Stimulated activated CD4-positive, alpha-beta T cell treated with anti-CD3 and anti-CD28 coated beads, Interleukin-2, amount 100 ng/mL, for 4 hours (primary cell): Measurements from ENCODE around the gene DHRS12.

ENCODE experiments used
- DNase-seq: peaks from one replicate; pipeline ENCODE4 v3.0.0-alpha.2; 2020; ENCODE audit warnings: low read depth

Gene DHRS12

GRCh38 chr13:51759240-51759639 lies 44.7 kb downstream of the DHRS12 start:
- DNase-seq, result no peak

- no peak for DNase-seq
Measured at GRCh38 chr13:51758691-51759090, 45.3 kb downstream of the DHRS12 start.

DNA sequence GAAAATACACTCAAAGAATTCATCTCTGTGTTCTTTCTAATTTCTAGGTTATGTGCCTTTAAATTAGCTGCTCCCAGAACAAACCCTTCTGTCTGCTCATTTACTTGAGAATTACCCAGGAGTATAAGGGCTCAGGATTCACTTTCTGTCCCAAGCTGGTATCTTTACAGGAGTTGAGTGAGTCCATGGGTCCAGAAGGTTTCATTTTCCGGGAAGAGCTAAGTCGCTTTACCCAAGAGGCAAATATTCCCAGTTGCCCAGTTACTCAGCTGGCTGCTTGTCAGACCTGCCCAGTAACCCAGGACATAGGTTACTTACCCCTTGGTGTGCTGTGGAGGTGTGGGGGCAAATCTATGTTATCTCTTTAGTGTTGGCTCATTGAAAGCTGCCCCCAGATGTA lies 47.3 kb downstream of the DHRS12 start:
- no peak for DNase-seq

- no peak for DNase-seq
Measured at GRCh38 chr13:51747438-51748434, 56.2 kb downstream of the DHRS12 start.

GRCh38 chr13:51746802-51747201 lies 57.2 kb downstream of the DHRS12 start:
- no peak for DNase-seq

GRCh38 chr13:51745243-51745642 lies 58.7 kb downstream of the DHRS12 start:
- DNase-seq, result no peak

- DNase-seq, result no peak
Measured at GRCh38 chr13:51742611-51743010, 61.4 kb downstream of the DHRS12 start.

DNA sequence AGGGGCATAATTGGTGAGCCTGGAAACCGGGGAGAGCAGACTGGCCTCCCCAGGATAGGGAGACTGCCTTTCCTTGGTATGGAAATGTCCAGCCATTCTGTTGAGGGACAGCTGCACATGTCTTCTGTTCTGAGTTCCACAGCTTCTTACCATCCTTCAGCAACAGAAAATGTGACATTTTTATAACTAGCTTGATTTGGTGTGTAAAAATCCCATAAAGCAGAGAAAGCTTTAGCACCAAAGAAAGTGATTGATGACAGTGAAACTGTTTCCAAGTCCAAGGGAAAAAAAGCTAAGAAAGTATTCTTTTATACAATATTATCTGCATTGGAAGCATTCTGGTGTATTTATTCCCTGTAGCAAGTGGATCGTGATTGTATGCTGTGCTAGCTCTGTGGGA lies 61.9 kb downstream of the DHRS12 start:
- no peak for DNase-seq

- no peak for DNase-seq
Measured at GRCh38 chr13:51740698-51741097, 63.3 kb downstream of the DHRS12 start.

GRCh38 chr13:51739027-51739764 lies 64.8 kb downstream of the DHRS12 start:
- no peak for DNase-seq

DNA sequence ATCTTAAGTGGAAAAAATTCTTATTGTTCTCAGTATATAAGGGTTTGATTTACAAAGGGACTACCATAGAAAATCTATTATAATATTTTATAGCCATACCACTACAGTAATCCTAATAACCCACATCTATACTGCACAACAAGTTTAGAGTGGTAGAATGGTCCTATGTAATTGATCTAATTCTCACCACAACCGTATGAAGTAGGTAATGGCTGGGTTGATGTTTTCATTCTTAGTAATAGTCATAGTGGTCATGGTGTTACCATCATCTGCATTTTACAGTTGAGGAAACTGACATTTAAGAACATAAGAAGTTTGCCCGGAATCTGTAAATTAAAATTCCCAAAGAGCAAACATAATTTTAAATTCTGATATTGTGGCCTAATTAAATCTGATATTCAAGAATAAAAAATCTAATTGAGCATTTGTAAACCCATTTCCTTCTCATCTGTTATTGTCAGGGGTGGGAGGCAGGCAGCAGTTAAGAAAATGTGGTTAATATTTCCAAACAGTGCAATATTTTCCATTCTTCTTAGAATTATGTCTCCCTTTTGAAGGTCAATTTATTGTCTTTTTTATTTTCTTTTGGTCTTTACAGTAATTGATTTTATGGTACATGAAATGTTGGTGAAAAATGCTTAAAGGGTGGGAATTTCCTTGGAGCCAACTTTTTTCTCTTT lies 65.6 kb downstream of the DHRS12 start:
- no peak for DNase-seq

- DNase-seq, result no peak
Measured at GRCh38 chr13:51737609-51738008, 66.4 kb downstream of the DHRS12 start.

- no peak for DNase-seq
Measured at GRCh38 chr13:51734786-51735185, 69.2 kb downstream of the DHRS12 start.

DNA sequence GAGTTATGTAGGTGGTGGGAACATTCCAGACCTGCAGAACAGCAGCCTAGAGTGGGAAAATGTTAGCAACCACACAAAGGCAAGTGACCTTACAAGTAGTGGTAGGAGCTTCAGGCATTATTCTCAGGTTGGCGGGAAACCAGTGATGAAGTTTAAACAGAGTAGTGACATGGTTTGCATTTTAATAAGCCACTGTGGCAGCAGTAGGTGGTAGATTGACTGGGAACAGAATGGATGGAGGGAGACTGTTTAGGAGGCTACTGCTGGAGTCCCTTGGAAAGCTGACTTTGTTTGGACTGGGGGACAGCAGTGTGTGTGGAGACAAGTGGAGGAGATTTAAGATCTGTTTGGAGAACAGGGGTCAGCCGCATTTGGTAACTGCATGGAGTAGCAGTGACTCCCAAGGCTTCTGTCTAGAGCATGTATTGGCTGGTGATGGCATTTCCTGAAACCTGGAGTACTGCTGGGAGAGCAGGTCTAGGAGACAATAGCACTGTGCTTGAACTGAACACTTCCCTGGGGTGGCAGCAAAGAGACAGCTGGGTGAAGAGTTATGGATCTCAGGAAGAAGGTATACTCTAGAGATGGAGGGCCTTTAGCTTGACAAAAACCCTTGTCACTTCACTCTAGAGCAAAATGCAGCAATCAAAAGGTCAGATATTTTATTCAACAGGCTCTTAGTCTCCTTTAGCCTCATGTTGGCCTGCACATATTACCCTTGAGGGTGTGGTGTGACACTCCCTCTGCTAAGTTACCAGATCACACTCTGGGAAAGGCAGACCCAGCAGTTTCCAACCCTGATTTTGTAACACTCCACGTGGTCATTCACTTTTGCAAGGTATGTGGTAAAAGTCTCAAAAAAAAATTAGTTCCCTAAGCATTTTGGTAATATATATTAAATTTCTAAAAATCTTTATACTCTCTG lies 70.3 kb downstream of the DHRS12 start:
- no peak for DNase-seq

DNA sequence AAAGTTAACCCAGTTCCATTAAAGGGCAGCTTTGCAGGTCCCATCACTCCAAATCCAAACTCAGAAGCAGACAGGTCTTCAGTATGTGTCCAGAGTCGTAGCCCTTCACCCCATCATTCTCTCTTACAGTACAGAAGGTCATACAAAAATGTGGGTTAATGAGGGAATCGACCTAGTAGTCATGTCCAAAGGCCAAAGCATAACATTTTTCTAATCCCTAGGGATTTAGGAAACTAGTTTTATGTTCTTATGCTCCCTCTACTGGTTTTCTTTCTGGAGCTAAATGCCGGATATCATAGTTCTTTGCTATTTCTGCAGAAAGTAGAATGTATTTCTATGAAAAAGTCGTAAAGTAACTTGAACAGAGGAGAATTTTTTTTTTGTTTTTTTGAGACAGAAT lies 72.2 kb downstream of the DHRS12 start:
- no peak for DNase-seq

DNA sequence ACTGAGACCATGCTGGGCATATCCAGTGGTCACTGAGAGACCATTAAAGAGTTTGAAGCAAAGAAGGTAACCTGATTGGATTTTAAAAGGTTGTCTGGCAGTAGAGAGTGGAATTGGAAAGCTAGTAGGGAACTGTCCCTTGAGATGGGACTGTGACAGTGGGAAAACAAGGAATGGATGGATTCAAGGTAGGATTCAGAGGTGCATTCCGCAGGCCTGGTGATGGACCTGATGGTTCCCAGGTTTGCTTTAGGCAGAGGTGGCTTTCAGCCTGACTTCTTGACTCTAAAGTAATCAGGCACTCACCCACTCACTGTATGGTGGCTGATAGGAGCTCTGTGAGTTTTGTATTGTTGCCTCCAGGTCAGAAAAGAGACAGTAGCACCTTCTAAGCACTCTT lies 73.0 kb downstream of the DHRS12 start:
- DNase-seq, result no peak

GRCh38 chr13:51729866-51730553 lies 74.0 kb downstream of the DHRS12 start:
- DNase-seq, result peak; percentile 23

- no peak for DNase-seq
Measured at GRCh38 chr13:51728972-51729371, 75.0 kb downstream of the DHRS12 start.

DNA sequence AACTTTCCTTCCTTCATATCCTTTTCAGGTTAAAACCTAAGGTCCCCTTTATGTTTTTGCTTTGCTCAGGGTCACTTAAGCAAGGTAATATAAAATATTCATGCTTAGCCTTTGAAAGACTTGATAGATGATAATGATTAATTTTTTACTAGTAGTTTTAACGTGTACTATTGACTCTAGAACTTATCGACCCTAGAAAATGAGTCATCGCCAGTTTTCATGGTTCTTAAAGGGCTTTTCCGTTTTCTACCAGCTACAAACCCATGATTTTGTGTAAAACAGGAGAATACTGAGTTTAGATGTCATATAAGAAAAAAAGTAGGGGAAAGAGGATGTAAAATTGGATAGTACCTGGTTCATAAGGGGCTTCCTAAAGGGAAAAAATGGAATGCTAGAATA lies 75.7 kb downstream of the DHRS12 start:
- DNase-seq, result no peak

DNA sequence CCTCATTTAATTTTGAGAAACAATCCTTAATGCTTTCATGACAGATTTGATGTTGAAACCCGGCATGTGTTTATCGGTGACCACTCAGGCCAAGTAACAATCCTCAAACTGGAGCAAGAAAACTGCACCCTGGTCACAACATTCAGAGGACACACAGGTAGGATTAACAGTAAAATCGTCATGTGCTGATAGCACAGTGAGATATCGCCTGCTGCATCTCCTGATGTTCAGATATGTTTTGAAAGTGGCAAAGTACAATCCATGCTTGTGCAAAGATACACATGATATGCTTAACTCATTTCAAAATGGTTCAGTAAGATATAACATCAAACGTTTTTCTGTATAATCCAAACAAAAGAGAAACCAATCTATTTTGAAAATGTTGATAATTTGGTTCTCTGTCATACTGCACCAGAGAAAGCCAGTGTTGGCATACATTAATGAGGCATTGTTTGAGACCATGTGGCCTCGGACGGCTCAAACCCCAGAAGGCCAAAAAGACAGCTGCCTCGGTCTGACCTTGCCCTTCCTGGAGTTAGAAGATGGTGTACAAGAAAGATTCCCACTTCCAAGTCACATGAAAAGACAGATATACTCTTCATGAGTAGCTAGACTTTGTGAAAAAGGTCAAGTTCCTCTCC lies 76.2 kb downstream of the DHRS12 start:
- DNase-seq, result no peak
